GM21529 (cell line): Measurements from ENCODE around the gene C5orf24.
"Not testable (repeated sequence)": the region's sequence is repeated elsewhere in the genome, so short reads cannot be mapped to it uniquely, and the experiment has no call there.

Experiments used
- ATAC-seq: cut with Tn5 transposase; IDR thresholded peaks from one replicate; pipeline ENCODE4 v1.9.1; 2021; ENCODE audit not compliant: unreplicated experiment

The C5orf24 gene

GRCh38 chr5:134845852-134846640 lies at the start of gene C5orf24:
Gene C5orf24, plus strand, starts transcription at chr5:134845968. Its CDS starts 8,933 bp downstream, at chr5:134854901.
- peak; percentile 95 for ATAC-seq

GRCh38 chr5:134798468-134798867 lies 47.3 kb upstream of the C5orf24 start:
- peak; percentile 68 for ATAC-seq

- no peak for ATAC-seq
These were observed 41.9 kb upstream of the C5orf24 start for GRCh38 chr5:134803821-134804220.

- ATAC-seq = no peak
These were observed 32.4 kb upstream of the C5orf24 start for GRCh38 chr5:134813407-134813806.

GRCh38 chr5:134813827-134814226 lies 31.9 kb upstream of the C5orf24 start:
- ATAC-seq = no peak

GRCh38 chr5:134817006-134817405 lies 28.8 kb upstream of the C5orf24 start:
- no peak for ATAC-seq

- ATAC-seq = no peak
These were observed 27.0 kb upstream of the C5orf24 start for GRCh38 chr5:134818776-134819175.

- ATAC-seq = no peak
These were observed 26.3 kb upstream of the C5orf24 start for GRCh38 chr5:134819407-134819963.

GRCh38 chr5:134821841-134822240 lies 23.9 kb upstream of the C5orf24 start:
- ATAC-seq = no peak

GRCh38 chr5:134824681-134825080 lies 21.1 kb upstream of the C5orf24 start:
- no peak for ATAC-seq

GRCh38 chr5:134825212-134825611 lies 20.6 kb upstream of the C5orf24 start:
- no peak for ATAC-seq

GRCh38 chr5:134833340-134834032 lies 12.3 kb upstream of the C5orf24 start:
- ATAC-seq = no peak

- ATAC-seq = no peak
These were observed 10.1 kb upstream of the C5orf24 start for GRCh38 chr5:134835623-134836022.

- no peak for ATAC-seq
These were observed 8.1 kb upstream of the C5orf24 start for GRCh38 chr5:134837530-134838181.

- ATAC-seq = not testable (repeated sequence)
These were observed 7.4 kb upstream of the C5orf24 start for GRCh38 chr5:134838361-134838760.

- ATAC-seq = no peak
These were observed 5.0 kb upstream of the C5orf24 start for GRCh38 chr5:134840811-134841210.

GRCh38 chr5:134844252-134844651 lies 1.5 kb upstream of the C5orf24 start:
- ATAC-seq = no peak

- ATAC-seq = no peak
These were observed 375 bp upstream of the C5orf24 start for GRCh38 chr5:134845335-134845851.

- no peak for ATAC-seq
These were observed 833 bp downstream of the C5orf24 start for GRCh38 chr5:134846641-134846960.

GRCh38 chr5:134849434-134849933 lies 3.7 kb downstream of the C5orf24 start:
- ATAC-seq = not testable (repeated sequence)

GRCh38 chr5:134851307-134851923 lies 5.6 kb downstream of the C5orf24 start:
- ATAC-seq = no peak
